ENCODE data around the gene CLCA1.

GRCh38 chr1:86450847-86451246, 17.9 kb upstream of the CLCA1 start:
- TF ChIP-seq POLR2A (IDR thresholded peaks at IDR 0.05) (no peak), CTCF (IDR thresholded peaks at IDR 0.05) (no peak)

Measured in testis (tissue), 2 donors.